Amniotic epithelial cell (primary cell): Measurements from ENCODE around the gene NLE1.
"Not testable (repeated sequence)": the region's sequence is repeated elsewhere in the genome, so short reads cannot be mapped to it uniquely, and the experiment has no call there.

Experiments
- DNase-seq: peaks from one replicate; pipeline ENCODE4 v3.0.0-alpha.2; 2010; ENCODE audit warnings: low read depth

Gene NLE1

GRCh38 chr17:35127751-35128514 lies 14.2 kb downstream of the NLE1 start:
- no peak for DNase-seq

DNA sequence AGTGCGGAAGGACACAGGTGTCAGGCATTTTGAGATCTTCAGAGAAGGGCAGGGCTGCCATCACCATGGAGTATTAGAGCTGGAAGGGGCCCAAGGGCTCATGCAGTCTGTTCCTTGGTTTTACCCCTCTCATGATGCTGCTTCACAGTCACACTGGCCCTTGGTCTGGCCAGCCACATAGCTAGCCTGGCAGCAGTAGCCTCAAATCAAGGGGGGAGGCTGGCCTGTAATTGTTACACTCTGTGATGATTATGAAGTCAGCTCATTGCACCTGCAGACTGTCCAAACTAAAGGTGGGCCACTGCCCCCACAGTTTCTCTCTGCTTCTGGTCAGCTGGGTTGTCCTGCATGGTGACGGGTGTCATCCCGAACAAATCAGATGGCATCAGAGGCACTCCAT lies 20.8 kb downstream of the NLE1 start, which contains the start of gene FNDC8:
Gene FNDC8, plus strand, starts transcription at position 301 of the 400 bp plus-strand sequence. Its CDS starts 79 bp downstream, at position 380.
- no peak for DNase-seq

- DNase-seq, result peak; percentile 34
These were observed 22.5 kb downstream of the NLE1 start, which contains the start of gene RAD51D for GRCh38 chr17:35119370-35120165. TSS of gene RAD51D (minus strand) at chr17:35119860. CDS start at chr17:35119613, 247 bp downstream.

DNA sequence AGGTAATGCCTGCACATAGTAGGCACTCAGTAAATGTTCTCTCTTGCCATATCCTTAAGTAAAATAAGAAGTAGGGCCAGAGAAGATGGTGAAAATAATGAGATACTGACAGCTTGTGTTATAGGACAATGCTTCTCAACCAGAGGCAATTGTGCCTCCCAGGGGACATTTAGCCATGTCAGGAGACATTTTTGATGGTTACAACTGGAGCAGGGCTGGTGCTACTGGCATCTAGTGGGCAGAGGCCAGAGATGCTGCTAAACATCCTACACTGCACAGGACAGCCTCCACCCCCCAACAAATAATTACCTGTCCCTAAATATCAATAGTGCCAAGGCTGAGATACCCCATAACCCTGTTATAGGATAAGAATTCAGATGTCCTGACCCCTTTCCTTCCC lies 24.1 kb downstream of the NLE1 start:
- DNase-seq, result peak; percentile 19

DNA sequence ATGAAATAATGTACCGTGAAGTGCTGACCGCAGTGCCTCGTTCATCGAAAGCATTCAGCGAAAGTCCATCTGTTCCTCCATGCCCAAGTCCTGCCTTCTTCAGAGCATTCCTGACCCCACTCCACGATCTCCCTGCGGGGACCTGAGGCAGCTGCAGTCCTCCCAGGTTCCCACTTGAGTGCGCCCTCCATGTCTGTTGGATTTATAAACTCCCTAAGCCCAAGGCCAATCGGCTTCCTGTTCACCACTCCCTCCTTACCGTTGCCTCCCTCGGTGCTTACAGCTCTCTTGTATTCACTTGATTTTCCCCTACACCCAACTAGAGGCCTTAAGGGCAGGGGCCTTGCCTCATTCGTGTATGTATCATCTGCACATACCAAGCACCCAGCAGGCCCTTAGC lies 25.3 kb downstream of the NLE1 start:
- DNase-seq, result no peak

DNA sequence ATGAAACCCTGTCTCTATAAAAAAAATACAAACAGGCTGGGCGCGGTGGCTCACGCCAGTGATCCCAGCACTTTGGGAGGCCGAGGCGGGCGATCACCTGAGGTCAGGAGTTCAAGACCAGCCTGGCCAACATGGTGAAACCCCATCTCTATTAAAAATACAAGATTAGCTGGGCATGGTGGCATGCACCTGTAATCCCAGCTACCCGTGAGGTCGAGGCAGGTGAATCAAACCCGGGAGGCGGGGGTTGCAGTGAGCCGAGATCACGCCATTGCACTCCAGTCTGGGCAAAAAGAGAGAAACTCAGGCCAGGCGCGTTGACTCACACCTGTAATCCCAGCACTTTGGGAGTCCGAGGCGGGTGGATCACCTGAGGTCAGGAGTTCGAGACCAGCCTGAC lies 31.3 kb downstream of the NLE1 start:
- DNase-seq, result not testable (repeated sequence)

DNA sequence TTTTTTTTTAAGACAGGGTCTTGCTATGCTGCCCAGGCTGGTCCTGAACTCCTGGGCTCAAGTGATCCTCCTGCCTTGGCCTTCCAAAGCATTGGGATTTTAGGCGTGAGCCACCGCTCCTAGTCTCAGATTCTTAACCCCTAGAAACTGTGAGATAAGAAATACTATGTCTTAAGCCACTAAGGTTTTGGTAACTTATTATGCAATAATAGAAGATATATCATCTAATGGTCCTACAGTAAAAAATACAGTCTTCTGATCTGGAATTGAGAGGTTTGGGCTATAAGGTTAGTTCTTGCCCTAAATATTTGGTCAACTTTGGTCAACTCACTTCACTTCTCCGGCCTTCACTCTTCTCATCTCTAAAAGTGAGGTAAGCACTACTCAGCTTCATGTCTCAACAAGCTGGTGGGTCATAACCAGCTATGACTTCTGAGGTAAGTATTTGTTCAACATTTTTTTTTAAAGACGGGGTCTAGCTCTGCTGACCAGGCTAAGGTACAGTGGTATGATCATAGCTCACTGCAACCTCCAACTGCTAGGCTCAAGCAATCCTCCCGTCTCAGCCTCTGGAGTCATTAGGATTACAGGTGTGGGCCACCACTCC lies 37.2 kb downstream of the NLE1 start:
- DNase-seq, result no peak

DNA sequence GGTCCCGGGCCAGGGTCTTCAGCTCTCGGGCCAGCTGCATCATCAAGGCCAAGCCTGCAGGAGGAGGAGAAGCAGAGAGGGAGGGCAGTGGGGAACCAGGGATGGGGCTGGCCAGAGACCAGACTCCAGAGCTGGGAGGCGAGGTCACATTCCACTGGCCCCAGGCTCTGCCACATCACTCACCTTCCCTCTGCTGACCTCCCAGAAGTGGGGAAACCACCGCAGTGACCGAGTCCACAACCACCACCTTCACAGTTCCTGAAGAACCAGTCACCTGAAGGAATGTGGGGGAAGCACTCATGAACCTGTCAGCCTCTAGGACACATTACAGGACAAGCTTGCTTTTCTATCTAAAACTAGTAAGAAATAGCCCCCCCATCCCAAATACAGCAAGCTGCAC lies 38.8 kb downstream of the NLE1 start:
- no peak for DNase-seq

DNA sequence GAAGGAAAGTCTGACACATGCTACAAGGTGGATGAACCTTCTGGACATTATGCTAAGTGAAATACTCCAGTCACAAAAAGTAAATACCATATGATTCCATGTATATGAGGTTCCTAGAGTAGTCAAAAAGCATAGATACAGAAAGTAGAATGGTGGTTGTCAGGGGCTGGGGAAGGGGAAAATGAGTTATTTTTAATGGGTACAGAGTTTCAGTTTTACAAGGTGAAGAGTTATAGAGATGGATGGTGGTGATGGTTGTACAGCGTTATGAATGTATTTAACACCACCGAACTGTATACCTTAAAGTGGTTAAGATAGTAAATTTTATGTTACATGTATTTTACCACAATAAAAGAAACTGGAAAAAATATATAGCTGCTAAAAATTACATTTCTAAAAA lies 40.4 kb downstream of the NLE1 start:
- no peak for DNase-seq

DNA sequence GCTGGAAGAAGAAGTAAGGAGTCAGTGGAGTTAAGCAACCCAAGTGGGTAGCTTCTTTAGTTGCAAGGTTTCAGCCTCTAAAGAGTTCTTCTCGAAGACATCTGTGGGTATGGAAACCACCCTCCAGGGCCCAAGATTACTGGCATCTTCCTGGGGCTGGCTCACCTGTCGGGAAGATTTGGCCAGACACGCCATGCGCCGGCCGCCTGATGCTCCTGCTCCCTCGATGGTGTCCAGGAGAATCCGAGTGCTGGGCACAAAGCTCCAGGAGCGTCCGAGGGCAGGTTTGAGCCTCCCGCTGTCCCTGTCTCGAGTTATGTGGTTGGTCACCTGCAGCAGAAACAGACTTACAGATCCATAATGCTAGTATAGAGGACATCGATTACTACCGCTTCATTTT lies 41.1 kb downstream of the NLE1 start:
- DNase-seq, result no peak

DNA sequence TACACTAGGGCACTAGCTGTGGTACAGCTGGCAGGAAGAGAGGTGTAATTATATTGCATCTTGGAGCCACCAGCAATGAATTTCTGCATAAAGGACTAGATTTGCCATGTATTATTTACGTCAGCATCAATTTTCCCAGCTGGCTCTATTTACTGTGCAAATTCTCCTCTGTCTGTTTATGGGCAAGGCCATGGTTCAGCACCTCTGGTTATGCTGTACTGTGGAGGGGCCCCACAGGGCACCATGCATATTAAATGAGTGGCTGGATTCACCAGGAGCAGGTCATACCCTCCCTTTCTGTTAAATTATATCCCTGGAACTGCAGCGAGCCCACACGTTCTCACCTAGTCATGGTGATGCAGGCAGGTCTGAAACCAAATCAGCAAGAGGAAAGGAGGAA lies 42.2 kb downstream of the NLE1 start:
- no peak for DNase-seq

DNA sequence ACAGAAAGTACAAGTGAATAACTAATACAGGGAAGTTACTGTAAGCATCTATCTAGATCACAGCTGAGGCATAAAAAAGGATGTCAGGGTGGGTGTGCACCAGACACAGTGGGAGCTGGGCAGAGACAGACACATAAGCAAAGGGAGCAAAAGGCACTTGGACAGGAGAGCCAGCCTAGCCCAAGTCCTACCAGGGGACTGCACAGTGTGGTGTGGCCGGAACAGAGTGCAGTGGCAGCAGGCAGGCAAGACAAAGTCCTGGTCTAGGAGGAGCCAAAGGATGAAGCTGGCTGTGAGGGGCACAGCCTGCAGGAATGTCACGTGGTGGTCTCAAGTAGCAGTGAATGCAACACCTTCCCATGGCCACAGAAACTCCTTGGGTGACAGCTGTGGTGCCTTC lies 44.3 kb downstream of the NLE1 start:
- DNase-seq, result no peak

- no peak for DNase-seq
These were observed 46.4 kb downstream of the NLE1 start for GRCh38 chr17:35095741-35096140.

DNA sequence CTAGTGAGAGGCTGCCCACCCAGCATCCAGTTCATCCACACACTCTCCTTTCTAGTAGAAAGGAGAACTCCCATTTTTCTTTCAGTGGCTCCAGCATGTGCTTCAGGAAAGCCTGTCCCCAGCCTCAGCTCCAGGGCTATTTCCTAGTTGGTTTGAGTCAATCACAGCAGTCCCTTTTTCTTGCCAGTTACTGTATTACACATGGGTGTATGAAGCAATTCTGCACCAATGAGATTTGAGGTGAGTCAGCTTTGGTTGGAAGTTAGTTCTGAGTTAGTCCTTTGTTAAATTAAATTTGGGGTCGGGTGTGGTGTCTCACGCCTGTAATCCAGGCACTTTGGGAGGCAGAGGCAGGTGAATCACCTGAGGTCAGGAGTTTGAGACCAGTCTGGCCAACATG lies 47.2 kb downstream of the NLE1 start:
- peak; percentile 87 for DNase-seq

DNA sequence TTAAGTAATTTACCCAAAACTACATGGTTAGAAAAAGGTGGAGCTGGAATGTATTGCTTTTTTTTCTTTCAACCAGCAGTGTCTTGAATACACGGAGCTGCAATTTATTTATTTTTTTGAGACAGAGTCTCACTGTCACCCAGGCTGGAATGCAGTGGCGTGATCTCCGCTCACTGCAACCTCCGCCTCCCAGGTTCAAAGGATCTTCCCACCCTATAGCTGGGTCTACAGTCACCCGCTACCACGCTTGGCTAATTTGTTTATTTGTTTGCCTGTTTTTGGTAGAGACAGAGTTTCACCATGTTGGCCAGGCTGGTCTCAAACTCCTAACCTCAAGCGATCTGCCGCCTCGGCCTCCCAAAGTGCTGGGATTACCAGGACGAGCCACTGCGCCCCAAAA lies 51.4 kb downstream of the NLE1 start:
- not testable (repeated sequence) for DNase-seq

- peak; percentile 64 for DNase-seq
These were observed 52.4 kb downstream of the NLE1 start for GRCh38 chr17:35089586-35090296.

GRCh38 chr17:35088881-35089585 lies 53.1 kb downstream of the NLE1 start:
- DNase-seq, result peak; percentile 58

DNA sequence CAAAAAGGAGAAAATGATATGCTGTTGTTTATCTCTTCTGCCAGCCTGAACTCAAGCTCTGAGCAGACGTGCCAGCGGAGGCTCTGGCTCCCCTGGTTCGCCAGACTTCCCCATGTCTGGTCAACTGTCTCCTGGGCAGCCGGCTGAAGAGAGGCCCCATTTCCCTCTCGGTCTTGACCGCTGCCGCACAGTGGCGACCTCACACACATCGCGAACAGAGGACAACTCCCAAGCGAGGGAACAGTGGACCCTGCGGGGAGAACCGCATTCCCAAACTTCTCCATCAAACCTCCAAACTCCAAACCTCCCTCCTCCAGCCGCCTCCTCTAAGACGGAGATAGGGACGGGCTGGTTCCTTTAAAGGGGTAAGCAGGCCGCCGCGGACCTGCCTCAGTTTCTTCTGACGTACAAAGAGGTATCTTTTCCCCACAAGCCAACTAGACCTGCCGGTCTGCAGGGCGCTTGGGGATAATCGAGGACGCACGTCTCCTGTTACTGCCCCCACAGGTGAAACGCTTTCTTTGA lies 53.7 kb downstream of the NLE1 start:
- peak; percentile 44 for DNase-seq

DNA sequence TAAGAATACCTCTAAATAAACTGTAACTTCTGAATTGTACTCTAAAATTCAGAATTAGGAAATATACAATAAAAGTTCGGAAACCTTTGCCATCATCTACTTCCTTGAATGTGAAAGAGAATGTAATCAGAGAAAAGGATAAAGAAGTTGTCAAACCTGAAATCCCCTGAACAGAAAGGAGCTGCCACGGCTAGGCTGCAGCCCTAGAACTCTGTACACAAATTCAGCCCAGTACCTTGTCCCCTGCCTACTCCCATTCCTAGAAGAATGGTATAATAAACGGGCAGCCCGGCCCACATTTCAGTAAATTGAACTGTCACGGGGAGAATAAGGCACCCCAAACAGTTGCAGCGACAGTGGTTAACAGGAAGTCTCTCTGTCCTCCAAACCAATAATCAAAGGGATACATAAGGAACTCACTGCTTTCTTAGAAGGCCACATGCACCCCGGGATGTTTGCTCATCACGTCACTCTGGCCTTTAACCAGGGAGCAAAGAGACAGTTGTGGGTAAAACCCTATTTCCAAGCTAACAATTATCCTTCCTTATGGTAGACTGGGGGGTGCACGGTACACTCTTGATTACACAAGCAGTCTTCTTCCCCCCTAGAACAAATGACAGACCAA lies 54.3 kb downstream of the NLE1 start:
- DNase-seq, result no peak

DNA sequence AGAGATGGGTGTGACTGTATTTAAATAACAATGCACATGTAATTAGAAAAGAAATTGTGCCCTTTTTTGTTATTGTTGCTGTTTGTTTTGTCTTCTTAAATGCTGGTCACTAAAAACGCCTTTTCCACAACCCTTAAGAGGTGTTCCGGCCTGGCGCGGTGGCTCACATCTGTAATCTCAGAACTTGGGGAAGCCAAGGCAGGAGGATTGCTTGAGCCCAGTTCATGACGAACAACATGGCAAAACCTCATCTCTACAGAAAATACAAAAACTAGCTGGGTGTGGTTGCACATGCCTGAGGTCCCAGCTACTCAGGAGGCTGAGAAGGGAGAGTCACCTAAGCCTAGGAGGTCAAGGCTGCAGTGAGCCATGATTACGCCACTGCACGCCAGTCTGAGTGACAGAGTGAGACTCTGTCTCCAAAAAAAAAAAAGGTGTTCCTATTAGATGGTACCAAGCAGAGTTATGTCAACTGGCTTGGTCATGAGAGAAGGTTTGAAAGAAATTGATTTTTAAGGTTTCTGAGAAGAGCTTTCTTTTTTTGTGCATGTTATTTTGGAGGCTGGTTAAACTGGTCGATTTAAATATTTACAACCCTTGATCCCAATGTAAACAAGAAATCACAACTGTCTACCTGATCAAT lies 55.1 kb downstream of the NLE1 start:
- DNase-seq, result no peak
